Liver (tissue), 3 donors: ENCODE measurements around the gene DDHD1.

Source experiments
- CTCF ChIP-seq: fragments of 150-350 bp; IDR thresholded peaks from 2 replicates; pipeline ENCODE4 v1.5.1; 2017; ENCODE audit warnings: improper control_type of control experiment, low read depth, low read length; ENCODE audit not compliant: missing input control
- FOXA1 ChIP-seq: IDR thresholded peaks from 2 replicates; pipeline ENCODE4 v1.6.1; 2016; ENCODE audit warnings: antibody characterized with exemption
- RAD21 ChIP-seq, 2 donors: IDR thresholded peaks; 2 replicates each; pipeline ENCODE4 v1.6.1; 2016; ENCODE audit warnings: antibody characterized with exemption in 2 of 2, mild to moderate bottlenecking in 2 of 2
- donor health status: healthy.
- donor health status: healthy.

- TF ChIP-seq CTCF: no peak
- TF ChIP-seq RAD21 (IDR thresholded peaks at IDR 0.05): no peak
- TF ChIP-seq FOXA1: no peak
Observed at GRCh38 chr14:53054457-53054856, 98.7 kb downstream of the DDHD1 start.
